NT2/D1 (cell line): ENCODE data around the gene SLC28A1.

ENCODE experiments used
- YY1 ChIP-seq: IDR thresholded peaks from 2 replicates; pipeline ENCODE4 v1.6.1; 2011; ENCODE audit not compliant: insufficient read length, insufficient read depth
- ZNF274 ChIP-seq: IDR thresholded peaks from 2 replicates; pipeline ENCODE4 v1.6.1; 2011; ENCODE audit warnings: mild to moderate bottlenecking, low read depth, low read length

- TF ChIP-seq ZNF274 (no peak), YY1 (no peak)
These were observed 3.0 kb upstream of the SLC28A1 start for GRCh38 chr15:84881520-84881830.
